Vagina (tissue), 2 donors: ENCODE data around the gene TADA2B.

Experiments
- CTCF ChIP-seq, 3 experiments: fragments of 450-650 bp in 2 of 3; fragments of 200-600 bp in 1 of 3; sonication (generic) in 1 of 3; IDR thresholded peaks; one replicate each; pipeline ENCODE4 v1.5.1; 2017 to 2019; ENCODE audit warnings: antibody characterized with exemption in 3 of 3, mild to moderate bottlenecking in 2 of 3, moderate library complexity in 2 of 3
- POLR2A ChIP-seq, 2 donors: fragments of 450-650 bp; IDR thresholded peaks; one replicate each; pipeline ENCODE4 v1.6.1; 2017; ENCODE audit warnings: antibody characterized with exemption in 2 of 2, mild to moderate bottlenecking in 2 of 2, moderate library complexity in 2 of 2
- POLR2AphosphoS5 ChIP-seq, 2 donors: sonication (generic); formaldehyde crosslinking; IDR thresholded peaks; one replicate each; pipeline ENCODE4 v1.9.0; 2017; ENCODE audit warnings: antibody characterized with exemption in 2 of 2, mild to moderate bottlenecking in 2 of 2, low read depth in 1 of 2; ENCODE audit not compliant: insufficient read depth in 1 of 2

- TF ChIP-seq CTCF (IDR thresholded peaks at IDR 0.05) = no peak
- no peak for TF ChIP-seq POLR2AphosphoS5 (IDR thresholded peaks at IDR 0.05; ENCODE audit: insufficient read depth in 1 of 2, low read depth in 1 of 2)
- no peak for TF ChIP-seq POLR2A (IDR thresholded peaks at IDR 0.05)
Measured at GRCh38 chr4:7105276-7105675, 62.1 kb downstream of the TADA2B start.
